Stimulated activated CD4-positive, alpha-beta T cell treated with anti-CD3 and anti-CD28 coated beads, Interleukin-15, amount 100 ng/mL, for 48 hours (primary cell): ENCODE results near the gene CNTN2.

ENCODE experiments used
- DNase-seq, 2 donors: peaks; one replicate each; pipeline ENCODE4 v3.0.0-alpha.2; 2020; ENCODE audit warnings: low read depth in 2 of 2

Gene CNTN2

DNA sequence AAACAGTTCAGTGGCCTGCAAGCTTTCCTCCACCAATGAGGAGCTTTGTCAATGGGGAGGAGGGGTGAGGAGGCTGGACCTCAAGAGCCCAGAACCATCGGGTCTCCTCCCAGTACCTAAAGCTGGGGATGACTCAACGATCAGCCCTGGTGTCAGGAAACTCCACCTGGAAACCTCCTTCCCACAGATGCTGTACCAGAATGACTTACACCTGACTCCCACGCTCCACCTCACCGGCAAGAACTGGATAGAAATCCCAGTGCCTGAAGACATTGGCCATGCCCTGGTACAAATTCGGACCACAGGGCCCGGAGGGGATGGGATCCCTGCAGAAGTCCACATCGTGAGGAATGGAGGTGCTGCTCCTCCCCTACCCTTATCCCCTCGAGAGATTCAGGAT, 29.9 kb downstream of the CNTN2 start:
- DNase-seq, result no peak

- DNase-seq, result no peak
These were observed 30.5 kb downstream of the CNTN2 start for GRCh38 chr1:205073511-205073910.

- no peak for DNase-seq
These were observed 31.1 kb downstream of the CNTN2 start for GRCh38 chr1:205074084-205074483.

DNA sequence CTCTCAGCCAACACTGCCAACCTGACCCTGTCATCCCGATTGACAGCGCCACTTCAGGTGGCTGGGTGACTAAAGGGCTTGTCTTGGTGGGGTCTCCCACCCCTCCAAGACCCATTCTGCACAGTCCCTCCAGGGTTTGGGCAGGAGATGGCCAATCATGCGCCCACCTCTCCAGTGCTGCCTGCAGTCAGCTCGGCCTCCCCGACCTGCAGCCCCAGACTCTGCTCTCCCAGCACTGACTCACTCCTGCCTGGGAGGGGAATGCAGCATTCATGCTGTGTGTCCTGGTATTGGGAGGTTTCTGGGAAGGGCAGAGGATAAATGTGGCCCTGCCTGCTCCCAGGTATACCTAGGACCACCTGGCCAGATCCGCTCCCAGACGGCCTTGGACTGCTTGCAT, 31.5 kb downstream of the CNTN2 start:
- no peak for DNase-seq

- DNase-seq, result no peak
These were observed 32.7 kb downstream of the CNTN2 start for GRCh38 chr1:205075642-205076155.

GRCh38 chr1:205076245-205076761, 33.3 kb downstream of the CNTN2 start:
- no peak for DNase-seq

- no peak for DNase-seq
These were observed 34.3 kb downstream of the CNTN2 start for GRCh38 chr1:205077158-205077933.

- no peak for DNase-seq
These were observed 34.9 kb downstream of the CNTN2 start for GRCh38 chr1:205077934-205078311.

DNA sequence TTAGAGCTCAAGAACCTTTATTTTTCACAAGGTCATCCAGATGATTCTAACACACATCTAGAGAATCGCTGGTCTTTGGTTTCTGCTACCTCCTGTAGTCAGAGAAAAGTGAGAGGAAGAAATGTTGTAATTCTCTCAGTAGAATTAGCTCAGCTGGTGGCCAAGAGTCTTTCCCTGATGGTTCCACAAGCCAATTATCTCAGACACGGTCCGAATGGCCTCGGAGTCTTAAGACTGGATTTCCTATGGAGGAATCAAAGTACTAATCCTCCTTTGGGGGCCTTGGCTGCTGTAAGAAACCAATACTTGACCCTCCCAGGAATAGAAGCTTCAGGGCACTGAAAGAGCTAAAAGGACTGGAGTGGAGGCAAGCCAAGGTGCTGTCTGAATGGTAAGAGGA, 39.4 kb downstream of the CNTN2 start:
- no peak for DNase-seq

DNA sequence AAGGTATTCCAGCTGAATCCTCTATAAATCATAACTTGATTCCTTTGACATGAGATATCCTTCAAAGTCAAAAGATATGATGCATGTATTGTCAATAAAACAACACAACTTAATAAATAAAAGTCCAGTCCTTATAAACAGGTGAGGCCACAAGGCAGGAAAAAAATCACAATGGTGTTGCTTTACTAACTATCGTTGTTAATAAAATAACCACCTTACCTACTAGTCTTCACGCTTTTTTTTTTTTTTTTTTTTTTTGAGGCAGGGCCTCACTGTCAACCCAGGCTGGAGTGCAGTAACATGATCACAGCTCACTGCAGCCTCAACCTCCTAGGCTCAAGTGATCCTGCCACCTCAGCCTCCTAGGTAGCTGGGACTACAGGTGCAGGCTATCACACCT, 41.3 kb downstream of the CNTN2 start, which contains the start of gene TMEM81:
TSS of gene TMEM81 (minus strand) at position 101 of the 400 bp plus-strand sequence. CDS start 140 bp downstream, outside the sequence.
- DNase-seq, result no peak

- no peak for DNase-seq
These were observed 45.3 kb downstream of the CNTN2 start for GRCh38 chr1:205088341-205088740.

DNA sequence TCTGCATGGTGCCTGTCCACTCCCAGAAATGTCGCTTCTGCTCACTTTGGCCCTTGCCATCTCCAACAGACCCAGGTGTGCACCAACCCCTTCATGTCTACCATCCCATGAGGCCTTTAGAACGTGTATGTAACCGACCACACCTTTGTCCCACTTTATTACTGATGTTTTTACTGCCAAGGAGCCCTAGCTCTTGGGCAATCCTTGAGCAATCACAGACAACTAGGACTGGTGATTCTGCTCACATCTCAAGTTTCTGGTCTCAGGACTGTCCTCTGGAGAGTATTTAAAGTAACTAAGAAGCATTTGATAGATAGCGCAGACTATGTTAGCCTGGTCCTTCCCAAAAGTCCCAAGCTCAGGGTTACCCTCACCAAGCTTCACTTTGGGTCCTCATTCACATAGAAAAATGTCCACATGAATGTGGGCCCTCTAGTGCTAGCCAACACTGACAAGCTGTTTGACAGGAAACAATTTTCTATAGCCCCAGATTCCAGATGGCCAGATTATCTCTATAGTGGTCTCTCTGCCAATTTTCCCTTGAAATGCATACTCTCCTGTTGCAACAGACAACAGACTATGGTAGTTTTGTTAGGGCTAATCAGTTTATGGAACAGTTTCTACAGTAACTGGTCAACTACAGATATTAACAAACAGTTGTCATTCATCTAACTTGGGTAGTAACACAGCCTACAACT, 48.2 kb downstream of the CNTN2 start:
- DNase-seq, result no peak

DNA sequence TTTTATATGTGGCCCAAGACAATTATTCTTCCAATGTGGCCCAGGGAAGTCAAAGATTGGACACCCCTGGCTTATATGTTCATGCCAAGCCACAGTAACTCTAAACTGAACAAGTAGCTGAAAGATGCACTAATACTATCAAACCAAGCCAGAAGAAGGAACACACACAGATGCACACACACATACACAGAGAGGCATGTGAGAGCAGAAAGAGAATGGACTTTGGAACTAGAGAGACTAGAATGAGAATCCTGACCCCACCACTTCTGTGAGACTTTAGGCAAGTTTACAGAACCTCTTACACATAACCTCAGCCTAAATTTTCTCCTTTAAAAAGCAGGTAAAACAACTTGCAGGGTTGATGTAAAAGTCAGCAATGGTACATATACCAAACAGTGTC, 52.4 kb downstream of the CNTN2 start:
- no peak for DNase-seq

DNA sequence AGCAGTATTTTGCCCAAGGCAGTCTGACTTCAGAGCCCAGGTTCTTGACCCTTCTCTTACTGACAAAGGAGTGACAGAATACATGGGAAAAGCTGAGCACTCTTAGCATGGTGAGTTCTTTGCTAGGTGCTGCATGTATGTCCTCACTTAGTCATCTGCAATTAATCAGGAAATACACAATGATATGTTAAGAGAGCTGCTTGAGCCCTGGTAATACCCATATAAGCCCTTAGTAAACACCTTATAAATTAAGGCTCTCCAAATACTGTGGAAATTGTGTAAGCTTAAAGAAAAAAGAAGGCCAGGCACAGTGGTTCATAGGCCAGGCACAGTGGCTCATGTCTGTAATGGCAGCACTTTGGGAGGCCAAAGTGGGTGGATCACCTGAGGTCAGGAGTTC, 55.2 kb downstream of the CNTN2 start:
- no peak for DNase-seq

DNA sequence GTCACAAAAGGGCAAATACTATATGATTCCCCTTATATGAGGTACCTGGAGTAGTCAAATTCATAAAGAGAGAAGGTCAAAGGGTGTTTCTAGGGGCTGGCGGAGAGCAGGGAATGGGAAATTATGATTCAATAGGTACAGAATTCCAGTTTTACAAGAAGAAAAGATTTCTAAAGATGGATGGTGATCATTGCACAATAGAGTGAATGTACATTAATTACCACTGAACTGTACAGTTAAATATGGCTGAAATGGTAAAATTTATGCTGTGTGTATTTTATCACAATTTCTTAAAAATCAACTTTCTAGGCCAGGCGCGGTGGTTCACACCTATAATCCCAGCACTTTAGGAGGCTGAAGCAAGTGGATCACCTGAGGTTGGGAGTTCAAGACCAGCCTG, 59.4 kb downstream of the CNTN2 start:
- DNase-seq, result no peak

DNA sequence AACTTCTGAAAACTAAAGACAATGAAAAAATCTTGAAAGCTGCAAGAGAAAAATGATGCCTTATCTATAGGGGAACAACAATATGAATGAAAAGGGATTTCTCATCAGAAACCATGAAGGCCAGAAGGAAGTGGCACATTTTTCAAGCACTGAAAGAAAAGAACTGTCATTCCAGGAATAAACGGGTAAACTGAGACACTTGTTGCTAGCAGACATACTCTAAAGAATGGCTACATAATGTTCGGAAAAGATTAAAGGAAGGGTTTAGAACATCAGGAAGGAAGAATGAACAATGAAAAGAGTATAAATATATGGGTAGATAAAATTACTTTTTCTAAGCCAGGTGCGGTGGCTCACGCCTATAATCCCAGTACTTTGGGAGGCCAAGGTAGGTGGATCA, 64.3 kb downstream of the CNTN2 start:
- no peak for DNase-seq

- DNase-seq, result no peak
These were observed 65.5 kb downstream of the CNTN2 start for GRCh38 chr1:205108464-205108863.

- DNase-seq, result no peak
These were observed 66.3 kb downstream of the CNTN2 start for GRCh38 chr1:205109269-205109668.

DNA sequence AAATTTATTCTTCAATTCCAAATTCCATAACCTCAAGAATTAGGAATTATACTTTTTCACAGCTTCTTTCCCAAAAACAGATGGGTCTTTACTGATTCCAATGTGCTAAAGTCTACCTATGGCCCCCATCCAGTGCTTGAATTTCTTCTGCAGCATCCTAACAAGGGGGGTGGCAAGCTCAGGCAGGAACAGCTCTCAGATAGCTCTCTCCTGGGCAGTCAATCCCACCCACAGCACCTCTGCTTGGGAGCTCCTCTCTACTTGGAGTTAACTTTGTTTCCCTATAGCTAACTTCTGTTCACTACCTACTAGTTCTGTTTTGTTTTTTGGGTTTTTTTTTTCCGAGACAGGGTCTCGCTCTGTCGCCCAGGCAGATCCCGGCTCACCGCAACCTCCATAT, 66.7 kb downstream of the CNTN2 start:
- no peak for DNase-seq

DNA sequence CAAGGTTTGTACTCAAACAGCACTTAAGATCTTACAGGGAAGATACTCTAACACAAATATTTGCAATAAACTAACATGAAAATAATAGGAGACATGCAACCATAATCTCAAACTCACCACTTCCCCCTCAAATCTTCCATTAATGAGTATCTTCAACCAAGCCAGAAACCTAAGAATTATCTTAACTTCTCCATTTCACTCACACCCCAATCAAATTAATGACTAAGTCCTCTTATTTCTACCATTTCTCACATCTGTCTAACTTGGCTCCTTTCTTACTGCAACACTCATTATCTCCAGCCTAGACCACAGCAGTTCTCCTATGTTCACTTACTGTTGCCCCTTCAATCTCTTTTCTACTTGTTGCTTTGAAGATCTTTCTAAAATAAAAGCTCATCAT, 68.3 kb downstream of the CNTN2 start:
- DNase-seq, result no peak

DNA sequence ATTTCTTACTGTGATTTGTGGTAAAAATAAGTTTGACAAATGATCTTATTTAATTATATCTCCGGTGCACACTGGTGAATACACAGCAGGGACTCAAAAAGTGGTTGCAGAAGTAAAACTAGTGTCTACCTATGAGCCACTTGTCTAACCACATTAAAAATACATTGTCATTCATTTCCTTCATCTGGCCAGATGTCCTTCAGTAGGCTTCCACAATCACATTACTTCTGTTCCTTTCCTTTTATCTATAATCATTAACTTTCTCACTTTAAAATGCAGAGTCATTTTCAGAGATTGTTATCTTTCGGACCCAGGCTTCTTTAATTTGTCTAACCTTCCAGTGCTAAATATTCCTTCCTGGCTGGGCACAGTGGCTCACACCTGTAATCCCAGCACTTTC, 75.7 kb downstream of the CNTN2 start:
- DNase-seq, result no peak

GRCh38 chr1:205121660-205122488, 78.9 kb downstream of the CNTN2 start, which contains the start of gene RBBP5:
RBBP5 (minus strand) TSS chr1:205121978; CDS start chr1:205121873, 105 bp downstream.
- peak; percentile 92 to 94 for DNase-seq
